HepG2 (cell line): ENCODE data around the gene FBXO2. TPM values are rescaled to one million over a fixed set of nuclear protein-coding genes. Genes with fewer than 3 reads are reported as not detected.

ENCODE experiments used
- ATAC-seq: fragments of 200-7000 bp; cut with Tn5 transposase; 3 replicates; pipeline ENCODE4 v1.9.1; 2020; ENCODE audit warnings: mild to moderate bottlenecking, moderate library complexity
- BruUV-seq: library from RNA; stranded (reverse); fragments of 400-500 nt; replicated peaks from 2 replicates; lab custom pipeline; 2021; lab: Mats Ljungman, UMichigan
- CTCF ChIA-PET: fragments of 300-600 bp; formaldehyde crosslinking; extraction: SDS; loops from one replicate; lab custom pipeline; 2021; ENCODE audit warnings: low total read pairs, inconsistent platforms, low intra/inter-chr PET ratio; lab: Yijun Ruan, JAX
- POLR2A ChIA-PET: fragments of 350-600 bp; sonication (Branson Sonifier 250); formaldehyde crosslinking; loops from one replicate; lab custom pipeline; 2020; ENCODE audit warnings: antibody characterized with exemption, inconsistent platforms; lab: Yijun Ruan, JAX
- DNase-seq: peaks from one replicate; pipeline ENCODE4 v3.0.0-alpha.2; 2015; ENCODE audit warnings: low spot score
- FAIRE-seq: peaks from 3 replicates; lab custom pipeline; 2011; peaks lifted over from hg19 to GRCh38; lab: Jason Lieb, UNC
- H2AFZ ChIP-seq: one replicate; pipeline ENCODE4 v1.6.1; 2011; ENCODE audit warnings: low read length, inconsistent platforms
- H3K27ac ChIP-seq: fragments of 300-600 bp; 3 replicates; pipeline ENCODE4 v1.8.0; 2011; ENCODE audit warnings: mixed run types, mild to moderate bottlenecking, mixed read lengths, low read length, inconsistent platforms; ENCODE audit not compliant: insufficient read depth; ENCODE audit errors: extremely low read length
- H3K27me3 ChIP-seq, 2 experiments: fragments of 200-600 bp in 1 of 2; 2 replicates in 1 of 2; 3 replicates in 1 of 2; pipeline versions ENCODE4 v1.6.0 to v1.8.0; 2011; ENCODE audit warnings: low read length in 2 of 2, mild to moderate bottlenecking in 2 of 2, moderate library complexity in 2 of 2, inconsistent platforms in 1 of 2; ENCODE audit not compliant: insufficient read depth in 2 of 2, control insufficient read depth in 1 of 2
- H3K36me3 ChIP-seq, 2 experiments: fragments of 200-600 bp in 1 of 2; replicated peaks in 1 of 2; 2 replicates in 1 of 2; 3 replicates in 1 of 2; pipeline versions ENCODE4 v1.5.1 to v1.8.0; 2011; ENCODE audit warnings: low read length in 2 of 2, inconsistent platforms in 1 of 2; ENCODE audit not compliant: insufficient read depth in 2 of 2, control insufficient read depth in 1 of 2
- H3K4me1 ChIP-seq: 2 replicates; pipeline ENCODE4 v1.5.1; 2012; ENCODE audit warnings: low read length, inconsistent platforms; ENCODE audit not compliant: insufficient read depth
- H3K4me2 ChIP-seq: 2 replicates; pipeline ENCODE4 v1.6.0; 2011; ENCODE audit warnings: low read depth, low read length, inconsistent platforms
- H3K4me3 ChIP-seq, 3 experiments: fragments of 200-600 bp in 1 of 3; sonication (generic), shearing (Covaris generic) in 1 of 3; replicated peaks in 1 of 3; 2 replicates each; pipeline ENCODE4 v1.5.1; 2011 to 2016; ENCODE audit warnings: low read length in 3 of 3, inconsistent platforms in 2 of 3, low read depth in 2 of 3, mild to moderate bottlenecking in 2 of 3, control low read depth in 1 of 3, mixed read lengths in 1 of 3; ENCODE audit not compliant: insufficient read depth in 1 of 3
- H3K79me2 ChIP-seq: one replicate; pipeline ENCODE4 v1.6.1; 2011; ENCODE audit warnings: low read length, inconsistent platforms; ENCODE audit not compliant: insufficient read depth
- H3K9ac ChIP-seq: 2 replicates; pipeline ENCODE4 v1.6.0; 2011; ENCODE audit warnings: mild to moderate bottlenecking, low read depth, low read length, inconsistent platforms; ENCODE audit not compliant: insufficient read depth
- H3K9me3 ChIP-seq: 2 replicates; pipeline ENCODE4 v1.5.1; 2012; ENCODE audit warnings: mild to moderate bottlenecking, low read length
- H4K20me1 ChIP-seq: 2 replicates; pipeline ENCODE4 v1.6.0; 2011; ENCODE audit warnings: inconsistent platforms, mild to moderate bottlenecking, low read length, moderate library complexity; ENCODE audit not compliant: insufficient read depth
- GABPB1 ChIP-seq: IDR thresholded peaks from 2 replicates; pipeline ENCODE4 v1.6.1; 2016; ENCODE audit warnings: mild to moderate bottlenecking, missing genetic modification reagents, moderate library complexity, missing compliant biosample characterization
- HNRNPLL ChIP-seq: fragments of 200-400 bp; formaldehyde crosslinking; IDR thresholded peaks from 2 replicates; pipeline ENCODE4 v1.6.1; 2017; ENCODE audit warnings: mild to moderate bottlenecking, low read depth, low read length; ENCODE audit not compliant: poor library complexity, severe bottlenecking
- JDP2 ChIP-seq: sonication (generic); formaldehyde crosslinking; IDR thresholded peaks from 2 replicates; pipeline ENCODE4 v1.8.1; 2022; ENCODE audit warnings: missing genetic modification reagents, borderline replicate concordance
- KLF12 ChIP-seq: sonication (generic); formaldehyde crosslinking; IDR thresholded peaks from 2 replicates; pipeline ENCODE4 v1.4.0; 2020; ENCODE audit warnings: missing genetic modification reagents, borderline replicate concordance
- LBX2 ChIP-seq: sonication (generic); formaldehyde crosslinking; IDR thresholded peaks from 2 replicates; pipeline ENCODE4 v1.5.0; 2020; ENCODE audit warnings: missing genetic modification reagents, mild to moderate bottlenecking, borderline replicate concordance
- PHB2 ChIP-seq: fragments of 450-650 bp; IDR thresholded peaks from 2 replicates; pipeline ENCODE4 v1.6.1; 2018; ENCODE audit not compliant: partially characterized antibody
- SMC3 ChIP-seq: IDR thresholded peaks from 2 replicates; pipeline ENCODE4 v1.6.1; 2011; ENCODE audit warnings: low read length, improper control_type of control experiment
- SNAPC2 ChIP-seq: sonication (generic); formaldehyde crosslinking; IDR thresholded peaks from 2 replicates; pipeline ENCODE4 v1.8.1; 2022; ENCODE audit warnings: mild to moderate bottlenecking, missing genetic modification reagents
- STAT5B ChIP-seq: sonication (generic); formaldehyde crosslinking; IDR thresholded peaks from 2 replicates; pipeline ENCODE4 v1.4.0; 2020; ENCODE audit warnings: missing genetic modification reagents
- ZNF10 ChIP-seq: sonication (generic); formaldehyde crosslinking; IDR thresholded peaks from 2 replicates; pipeline ENCODE4 v1.4.0; 2020; ENCODE audit warnings: mild to moderate bottlenecking, low read depth, missing genetic modification reagents, borderline replicate concordance
- ZNF672 ChIP-seq: sonication (generic); formaldehyde crosslinking; IDR thresholded peaks from 2 replicates; pipeline ENCODE4 v1.8.1; 2022; ENCODE audit warnings: missing genetic modification reagents
- ZZZ3 ChIP-seq: sonication (generic); formaldehyde crosslinking; IDR thresholded peaks from 2 replicates; pipeline ENCODE4 v1.4.0; 2020; ENCODE audit warnings: missing genetic modification reagents, mild to moderate bottlenecking, borderline replicate concordance
- WGBS: methylation state at CpG from one replicate; pipeline ENCODE4 v1.1.6; 2017; ENCODE audit warnings: low lambda C conversion rate; 5-methylcytosine and 5-hydroxymethylcytosine counted together
- in situ Hi-C: cut with HindIII; loops from 2 replicates; pipeline ENCODE4 v1.10.0; 2017; ENCODE audit warnings: low pct_unique_long_range_greater_than_20kb; ENCODE audit not compliant: extremely low pct_ligation_motif_present
- intact Hi-C: fragments of 100-400 bp; cut with micrococcal nuclease; formaldehyde crosslinking; loops from one replicate; pipeline ENCODE4 v1.10.0; 2022; ENCODE audit not compliant: unreplicated experiment
- polyA plus RNA-seq, 8 experiments: library from polyadenylated mRNA; depleted of rRNA in 3 of 8; stranded (reverse) in 7 of 8; unstranded in 1 of 8; fragments of >200 nt; fragmentation: Illumina TruSeq in 4 of 8; extraction: Trizol in 4 of 8; gene quantifications; 2 replicates each; pipeline versions ENCODE4 v1.2.1 to v1.2.3, GENCODE V29; 2011 to 2016; ENCODE audit warnings: low read depth in 4 of 8, missing spikeins in 1 of 8, mixed read lengths in 1 of 8; ENCODE audit not compliant: insufficient read depth in 1 of 8
- total RNA-seq, 5 experiments: library from RNA; depleted of rRNA; stranded (reverse); fragments of >200 nt; fragmentation: Illumina TruSeq; extraction: Trizol; gene quantifications; 2 replicates each; pipeline ENCODE4 v1.2.3, GENCODE V29; 2016; ENCODE audit warnings: low read depth in 1 of 5
- TF ChIP-seq, protein P1 (sequence below): sonication (generic); formaldehyde crosslinking; conservative IDR thresholded peaks from 2 replicates; pipeline ENCODE4 v1.4.0; 2020; ENCODE audit warnings: missing genetic modification reagents
- TF ChIP-seq, protein P2 (sequence below): sonication (generic); formaldehyde crosslinking; IDR thresholded peaks from 2 replicates; pipeline ENCODE4 v1.8.1; 2022; ENCODE audit warnings: mild to moderate bottlenecking, missing genetic modification reagents

FBXO2 gene
- total and polyA plus RNA-seq, 2 of the 13 experiments (the other 11 are each of a cell fraction or from before 2014, with no cell fraction given) = 79.3 to 112 TPM

DNA sequence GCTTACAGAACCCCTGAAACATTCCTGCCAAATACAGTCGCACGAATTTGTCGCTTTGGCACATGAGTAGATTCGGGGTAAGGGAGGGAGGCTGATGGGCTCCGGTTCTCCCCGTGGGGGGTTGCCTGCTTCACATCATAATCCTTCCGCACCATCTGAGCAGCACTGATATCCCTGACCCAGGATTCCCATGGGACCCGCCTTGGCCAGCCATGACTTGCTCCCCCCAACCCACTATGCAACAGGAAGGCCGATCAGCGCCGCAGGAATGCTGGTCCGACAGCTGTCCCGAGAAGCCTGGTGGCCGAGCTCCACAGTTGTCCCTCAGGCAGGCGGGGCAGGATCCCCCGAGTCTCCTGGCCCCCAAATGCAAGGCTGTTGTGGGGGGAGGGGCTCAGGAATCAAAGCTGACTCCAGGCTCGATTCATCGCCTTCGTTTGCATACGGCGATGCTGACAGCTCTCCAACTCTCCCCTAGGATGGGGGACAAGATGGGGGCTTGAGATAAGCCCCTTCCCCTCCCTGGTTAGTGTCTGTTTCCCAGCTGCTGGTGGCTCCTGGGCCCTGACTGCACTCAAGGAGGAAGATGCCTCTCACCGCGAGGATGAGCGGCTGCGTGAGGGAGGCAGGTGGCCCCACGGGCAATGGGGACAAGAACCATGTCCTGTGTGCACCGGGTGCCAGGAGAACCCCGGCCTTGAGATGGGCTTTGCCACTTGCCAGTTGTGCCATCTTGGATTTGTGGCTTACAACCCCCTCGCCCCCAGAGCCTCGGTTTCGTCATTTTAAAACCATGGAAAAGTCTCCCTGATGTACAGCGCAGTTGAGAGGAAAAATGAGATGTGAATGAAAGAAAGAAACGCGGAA, 46.6 kb upstream of the FBXO2 start:
- Histone ChIP-seq H3K36me3 (no peaks in the 10 kb centered on the region), H3K27ac (no peak overlapping the region), H3K9ac (no peak overlapping the region), H4K20me1 (no peaks in the 10 kb centered on the region), H3K4me2 (no peak overlapping the region), H2AFZ (no peak overlapping the region), H3K79me2 (no peaks in the 10 kb centered on the region), H3K4me3 (no peak overlapping the region), H3K9me3 (no peaks in the 10 kb centered on the region), H3K4me1 (no peaks in the 10 kb centered on the region), H3K27me3 (peaks cover 17 to 71% of the 10 kb centered on the region in 2 experiments)
- no peak for ATAC-seq
- no peak for FAIRE-seq
- 42% methylated on average over 20 of the region's 34 CpGs for WGBS
- ChIA-PET CTCF (no interaction called here), POLR2A (no interaction called here)
- DNase-seq = no peak
- intact Hi-C loops = no loop called here
- no peak for TF ChIP-seq KLF12 (CRISPR knock-in tag)
- no TSS peak for BruUV-seq
- in situ Hi-C loops = no loop called here

DNA sequence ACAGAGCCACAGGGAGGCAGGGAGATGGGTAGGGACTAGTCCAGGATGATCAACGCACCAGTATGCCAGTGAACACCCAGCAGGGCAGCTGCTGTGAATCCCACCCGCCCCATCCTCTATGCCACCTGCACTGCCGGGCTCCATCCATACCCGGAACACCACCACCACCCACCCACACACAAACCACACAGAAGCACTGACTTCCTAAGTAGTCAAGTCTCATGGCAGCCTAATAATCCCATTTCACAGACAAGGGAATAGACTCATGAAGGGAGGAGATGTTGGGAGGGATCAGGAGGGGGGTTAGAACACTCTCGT, 43.6 kb upstream of the FBXO2 start:
- in situ Hi-C loops (loop anchor here (10.0 kb wide), 1 partner anchor 57 kb away; no protein-coding TSS in a partner anchor), intact Hi-C loops (no loop called here)
- ChIA-PET POLR2A (no interaction called here), CTCF (no interaction called here)
- Histone ChIP-seq H3K4me3 (no peak overlapping the region), H3K9me3 (no peaks in the 10 kb centered on the region), H3K4me2 (no peak overlapping the region), H2AFZ (no peak overlapping the region), H4K20me1 (no peaks in the 10 kb centered on the region), H3K4me1 (no peaks in the 10 kb centered on the region), H3K27ac (no peak overlapping the region), H3K27me3 (peaks cover 12 to 63% of the 10 kb centered on the region in 2 experiments), H3K36me3 (no peaks in the 10 kb centered on the region), H3K9ac (no peak overlapping the region), H3K79me2 (no peaks in the 10 kb centered on the region)
- DNase-seq (no peak), FAIRE-seq (no peak), ATAC-seq (no peak)
- no TSS peak for BruUV-seq
- 0% methylated on average over 1 of the region's 5 CpGs for WGBS
- TF ChIP-seq JDP2 (CRISPR knock-in tag) (no peak), HNRNPLL (no peak), LBX2 (no peak), ZZZ3 (CRISPR knock-in tag) (no peak), ZNF672 (CRISPR knock-in tag) (no peak), STAT5B (CRISPR knock-in tag) (no peak), PHB2 (no peak), SMC3 (no peak), GABPB1 (no peak), SNAPC2 (CRISPR knock-in tag) (no peak), ZNF10 (CRISPR knock-in tag) (no peak)
- TF ChIP-seq, protein P1, sequence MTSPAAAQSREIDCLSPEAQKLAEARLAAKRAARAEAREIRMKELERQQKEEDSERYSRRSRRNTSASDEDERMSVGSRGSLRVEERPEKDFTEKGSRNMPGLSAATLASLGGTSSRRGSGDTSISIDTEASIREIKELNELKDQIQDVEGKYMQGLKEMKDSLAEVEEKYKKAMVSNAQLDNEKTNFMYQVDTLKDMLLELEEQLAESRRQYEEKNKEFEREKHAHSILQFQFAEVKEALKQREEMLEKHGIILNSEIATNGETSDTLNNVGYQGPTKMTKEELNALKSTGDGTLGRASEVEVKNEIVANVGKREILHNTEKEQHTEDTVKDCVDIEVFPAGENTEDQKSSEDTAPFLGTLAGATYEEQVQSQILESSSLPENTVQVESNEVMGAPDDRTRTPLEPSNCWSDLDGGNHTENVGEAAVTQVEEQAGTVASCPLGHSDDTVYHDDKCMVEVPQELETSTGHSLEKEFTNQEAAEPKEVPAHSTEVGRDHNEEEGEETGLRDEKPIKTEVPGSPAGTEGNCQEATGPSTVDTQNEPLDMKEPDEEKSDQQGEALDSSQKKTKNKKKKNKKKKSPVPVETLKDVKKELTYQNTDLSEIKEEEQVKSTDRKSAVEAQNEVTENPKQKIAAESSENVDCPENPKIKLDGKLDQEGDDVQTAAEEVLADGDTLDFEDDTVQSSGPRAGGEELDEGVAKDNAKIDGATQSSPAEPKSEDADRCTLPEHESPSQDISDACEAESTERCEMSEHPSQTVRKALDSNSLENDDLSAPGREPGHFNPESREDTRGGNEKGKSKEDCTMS (CRISPR knock-in tag) = no peak
- TF ChIP-seq, protein P2, sequence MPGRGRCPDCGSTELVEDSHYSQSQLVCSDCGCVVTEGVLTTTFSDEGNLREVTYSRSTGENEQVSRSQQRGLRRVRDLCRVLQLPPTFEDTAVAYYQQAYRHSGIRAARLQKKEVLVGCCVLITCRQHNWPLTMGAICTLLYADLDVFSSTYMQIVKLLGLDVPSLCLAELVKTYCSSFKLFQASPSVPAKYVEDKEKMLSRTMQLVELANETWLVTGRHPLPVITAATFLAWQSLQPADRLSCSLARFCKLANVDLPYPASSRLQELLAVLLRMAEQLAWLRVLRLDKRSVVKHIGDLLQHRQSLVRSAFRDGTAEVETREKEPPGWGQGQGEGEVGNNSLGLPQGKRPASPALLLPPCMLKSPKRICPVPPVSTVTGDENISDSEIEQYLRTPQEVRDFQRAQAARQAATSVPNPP (CRISPR knock-in tag) = no peak
